BLaER1 treated with 17β-estradiol and CSF1 and Interleukin-3, amounts not matched to agents 10 nM and 100 nM (cell line): ENCODE data around the gene PPHLN1.

Source experiments
- H3K27ac ChIP-seq, 11 experiments: shearing (Covaris generic); formaldehyde crosslinking; 2 replicates each; pipeline ENCODE4 v1.8.1; 2022
- H3K27me3 ChIP-seq, 11 experiments: shearing (Covaris generic); formaldehyde crosslinking; 2 replicates each; pipeline ENCODE4 v1.8.1; 2022
- H3K36me3 ChIP-seq, 11 experiments: shearing (Covaris generic); formaldehyde crosslinking; 2 replicates each; pipeline ENCODE4 v1.8.1; 2022
- H3K4me1 ChIP-seq, 10 experiments: shearing (Covaris generic); formaldehyde crosslinking; 2 replicates each; pipeline ENCODE4 v1.8.1; 2022
- H3K4me2 ChIP-seq, 11 experiments: shearing (Covaris generic); formaldehyde crosslinking; 2 replicates each; pipeline ENCODE4 v1.8.1; 2022
- H3K4me3 ChIP-seq, 10 experiments: shearing (Covaris generic); formaldehyde crosslinking; 2 replicates each; pipeline ENCODE4 v1.8.1; 2022
- H3K9ac ChIP-seq, 11 experiments: shearing (Covaris generic); formaldehyde crosslinking; 2 replicates each; pipeline ENCODE4 v1.8.1; 2022
- H3K9me3 ChIP-seq, 11 experiments: shearing (Covaris generic); formaldehyde crosslinking; replicated peaks in 1 of 11; 2 replicates each; pipeline ENCODE4 v1.8.1; 2022
- H4K20me1 ChIP-seq, 11 experiments: shearing (Covaris generic); formaldehyde crosslinking; 2 replicates each; pipeline ENCODE4 v1.8.1; 2022
- Cebpa-rat ChIP-seq, 11 experiments: shearing (Covaris generic); IDR thresholded peaks; 2 replicates each; pipeline ENCODE4 v1.8.1; 2022

The PPHLN1 gene

GRCh38 chr12:42402821-42403411 is 76.9 kb downstream of the PPHLN1 start:
- no peaks in the 10 kb centered on the region for H3K4me1 ChIP-seq
- H3K27me3 ChIP-seq, result no peaks in the 10 kb centered on the region
- no peak overlapping the region for H3K4me2 ChIP-seq
- peaks cover 0 to 3% (median 0%) of the 10 kb centered on the region in 11 experiments; a peak in 1 of 22 replicates for H3K9me3 ChIP-seq
- no peak overlapping the region for H3K4me3 ChIP-seq
- no peak for TF ChIP-seq Cebpa-rat (IDR thresholded peaks at IDR 0.05)
- no peaks in the 10 kb centered on the region for H4K20me1 ChIP-seq
- H3K36me3 ChIP-seq, result peaks cover 60 to 100% (median 93%) of the 10 kb centered on the region in 11 experiments
- no peak overlapping the region for H3K27ac ChIP-seq
- no peak overlapping the region for H3K9ac ChIP-seq

DNA sequence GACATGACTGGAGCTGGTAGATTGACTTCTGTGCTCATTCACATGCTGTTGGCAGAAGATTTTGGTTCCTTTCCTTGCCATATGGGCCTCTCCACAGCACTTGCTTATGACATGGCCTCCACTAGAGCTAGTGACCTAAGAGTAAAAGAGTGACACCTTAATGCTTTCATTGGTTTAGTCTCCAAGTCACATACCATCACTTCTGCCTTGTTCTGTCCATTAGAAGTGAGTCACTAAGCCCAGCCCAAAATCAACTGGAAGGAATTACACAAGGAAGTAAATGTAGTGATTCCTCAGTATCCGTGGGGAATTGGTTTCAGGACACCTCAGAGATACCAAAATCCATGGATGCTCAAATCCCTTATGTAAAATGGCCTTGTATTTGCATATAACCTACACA is 81.3 kb downstream of the PPHLN1 start:
- H3K27me3 ChIP-seq, result no peaks in the 10 kb centered on the region
- H3K4me3 ChIP-seq, result no peak overlapping the region
- no peaks in the 10 kb centered on the region for H3K9me3 ChIP-seq
- H3K27ac ChIP-seq, result no peak overlapping the region
- no peaks in the 10 kb centered on the region for H3K4me1 ChIP-seq
- no peak for TF ChIP-seq Cebpa-rat (IDR thresholded peaks at IDR 0.05)
- H4K20me1 ChIP-seq, result no peaks in the 10 kb centered on the region
- H3K9ac ChIP-seq, result no peak overlapping the region
- peaks cover 34 to 79% (median 62%) of the 10 kb centered on the region in 11 experiments for H3K36me3 ChIP-seq
- H3K4me2 ChIP-seq, result no peak overlapping the region

DNA sequence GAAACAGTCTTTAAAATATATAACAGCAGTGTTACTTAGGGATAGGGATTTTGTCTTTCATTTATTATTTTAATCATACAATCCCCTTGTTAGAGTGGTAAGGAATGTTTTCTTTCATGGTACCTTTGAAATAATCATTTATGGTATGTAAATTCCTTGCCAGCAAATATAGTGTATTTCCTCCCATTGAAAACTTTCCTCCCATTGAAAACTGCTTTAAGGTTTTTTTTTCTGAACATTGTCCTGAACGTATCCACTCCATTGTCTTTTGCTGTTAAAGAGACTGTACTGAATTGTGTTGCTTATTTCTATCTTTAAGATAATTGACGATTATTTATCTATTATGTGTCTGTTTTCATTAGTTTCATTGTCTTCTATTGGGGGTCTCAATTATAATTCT is 83.5 kb downstream of the PPHLN1 start:
- Histone ChIP-seq H3K27ac (no peak overlapping the region), H3K9ac (no peak overlapping the region), H3K36me3 (peaks cover 39 to 76% (median 54%) of the 10 kb centered on the region in 11 experiments), H4K20me1 (peaks cover 0 to 6% (median 0%) of the 10 kb centered on the region in 11 experiments; a peak in 1 of 22 replicates), H3K27me3 (no peaks in the 10 kb centered on the region), H3K9me3 (no peaks in the 10 kb centered on the region), H3K4me1 (no peaks in the 10 kb centered on the region), H3K4me2 (no peak overlapping the region), H3K4me3 (no peak overlapping the region)
- no peak for TF ChIP-seq Cebpa-rat (IDR thresholded peaks at IDR 0.05)

DNA sequence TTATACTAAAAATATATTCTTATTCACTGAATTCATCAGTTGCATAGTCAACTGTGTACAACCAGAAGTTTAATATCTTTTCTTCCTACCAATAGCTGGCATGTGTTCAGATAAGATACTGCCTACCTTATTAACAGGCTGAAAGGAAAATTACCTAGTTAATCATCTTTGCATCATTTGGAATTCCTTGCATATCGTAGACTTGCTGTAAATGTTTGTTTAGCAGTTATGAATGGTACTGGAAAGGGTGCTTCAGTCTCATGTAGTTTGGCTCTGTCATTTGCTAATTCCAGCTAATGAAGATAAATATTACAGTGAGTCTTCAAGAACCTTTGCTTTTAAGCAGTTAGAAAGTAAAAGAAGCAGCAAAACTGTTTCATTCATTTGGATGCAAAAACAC is 84.4 kb downstream of the PPHLN1 start:
- H3K4me2 ChIP-seq, result no peak overlapping the region
- TF ChIP-seq Cebpa-rat (IDR thresholded peaks at IDR 0.05), result no peak
- H3K27ac ChIP-seq, result no peak overlapping the region
- no peaks in the 10 kb centered on the region for H3K9me3 ChIP-seq
- H4K20me1 ChIP-seq, result peaks cover 0 to 6% (median 0%) of the 10 kb centered on the region in 11 experiments; a peak in 1 of 22 replicates
- peaks cover 39 to 76% (median 46%) of the 10 kb centered on the region in 11 experiments for H3K36me3 ChIP-seq
- H3K27me3 ChIP-seq, result no peaks in the 10 kb centered on the region
- no peak overlapping the region for H3K9ac ChIP-seq
- no peak overlapping the region for H3K4me3 ChIP-seq
- H3K4me1 ChIP-seq, result no peaks in the 10 kb centered on the region

- H3K27ac ChIP-seq, result no peak overlapping the region
- H3K4me1 ChIP-seq, result peaks cover 0 to 16% (median 4%) of the 10 kb centered on the region in 10 experiments; a peak in 7 of 20 replicates
- H3K9me3 ChIP-seq, result no peaks in the 10 kb centered on the region
- peaks cover 11 to 42% (median 27%) of the 10 kb centered on the region in 11 experiments; a peak in 19 of 22 replicates for H3K36me3 ChIP-seq
- no peak for TF ChIP-seq Cebpa-rat (IDR thresholded peaks at IDR 0.05)
- H3K4me2 ChIP-seq, result peak overlapping the region in 2 of 11 experiments; percentile 16 to 21; a peak in 2 of 22 replicates
- H3K27me3 ChIP-seq, result no peaks in the 10 kb centered on the region
- no peak overlapping the region for H3K9ac ChIP-seq
- no peaks in the 10 kb centered on the region for H4K20me1 ChIP-seq
- H3K4me3 ChIP-seq, result no peak overlapping the region
These were observed 94.4 kb downstream of the PPHLN1 start for GRCh38 chr12:42420395-42420794.

DNA sequence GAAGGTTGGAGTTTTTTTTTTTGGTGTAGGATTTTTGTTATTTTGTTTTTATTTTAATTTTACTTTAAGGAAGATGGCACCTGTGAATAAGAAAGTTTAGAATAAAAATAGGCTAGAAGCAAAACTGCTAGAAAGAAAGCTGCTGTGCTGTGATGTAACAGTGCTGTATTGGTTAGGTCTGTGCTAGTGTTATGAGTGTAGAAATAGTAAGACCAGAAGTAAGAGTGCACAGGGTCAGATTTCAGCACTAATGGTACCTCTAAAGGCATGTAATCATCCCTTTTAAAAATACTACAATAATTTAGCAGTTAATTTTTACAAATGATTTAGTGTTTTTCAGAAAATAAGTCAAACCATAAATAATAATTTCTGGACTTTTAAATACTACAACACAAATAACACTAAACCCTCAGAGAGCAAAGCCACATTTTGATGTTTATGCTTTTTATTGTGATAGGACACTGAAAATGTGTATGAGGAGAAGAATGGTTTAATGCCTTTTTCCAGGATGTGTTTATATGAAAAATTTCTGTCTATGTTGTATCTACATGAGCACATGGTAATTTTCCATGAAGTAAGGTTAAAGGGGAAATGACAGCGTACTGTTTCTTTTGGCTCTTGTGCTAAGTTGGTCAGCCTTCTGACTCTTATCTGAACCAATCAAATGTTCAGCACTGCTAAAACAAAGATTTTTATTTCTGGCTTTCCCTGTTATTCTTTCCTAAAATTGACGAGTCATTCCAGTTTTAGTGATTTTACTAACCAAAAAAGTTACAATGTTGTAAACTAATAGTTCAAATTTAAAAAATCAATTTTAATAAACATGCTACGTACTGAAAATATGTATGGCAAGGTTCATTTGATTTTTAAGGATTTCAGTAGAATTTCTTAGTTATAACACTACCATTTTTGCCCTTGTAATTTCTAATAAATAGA is 96.1 kb downstream of the PPHLN1 start:
- Histone ChIP-seq H3K9ac (no peak overlapping the region), H3K27ac (no peak overlapping the region), H3K27me3 (no peaks in the 10 kb centered on the region), H3K36me3 (peaks cover 7 to 41% (median 22%) of the 10 kb centered on the region in 11 experiments; a peak in 19 of 22 replicates), H3K4me2 (no peak overlapping the region), H3K4me1 (peaks cover 0 to 24% (median 7%) of the 10 kb centered on the region in 10 experiments; a peak in 12 of 20 replicates), H4K20me1 (no peaks in the 10 kb centered on the region), H3K4me3 (no peak overlapping the region), H3K9me3 (no peaks in the 10 kb centered on the region)
- no peak for TF ChIP-seq Cebpa-rat (IDR thresholded peaks at IDR 0.05)

DNA sequence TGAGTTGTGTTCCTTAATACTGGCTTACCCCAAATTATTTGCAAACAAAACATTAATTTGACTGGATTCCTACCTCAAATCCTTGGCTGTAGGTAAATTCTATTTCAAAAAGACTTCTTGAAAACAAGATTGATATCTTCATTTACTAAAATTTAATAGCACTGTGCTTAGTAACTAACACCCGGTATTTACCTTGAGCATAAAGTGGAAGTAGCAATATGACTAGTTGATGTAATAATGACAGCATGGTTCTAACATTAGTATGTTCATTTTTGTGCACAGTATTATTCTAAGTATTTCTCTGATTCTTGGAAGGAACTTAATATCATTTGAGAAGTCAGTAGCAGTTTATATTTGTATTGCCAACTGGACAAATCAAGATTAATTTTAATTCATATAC is 96.8 kb downstream of the PPHLN1 start:
- Histone ChIP-seq H3K9me3 (no peaks in the 10 kb centered on the region), H4K20me1 (no peaks in the 10 kb centered on the region), H3K9ac (no peak overlapping the region), H3K27me3 (no peaks in the 10 kb centered on the region), H3K4me2 (no peak overlapping the region), H3K4me1 (peaks cover 0 to 24% (median 7%) of the 10 kb centered on the region in 10 experiments; a peak in 12 of 20 replicates), H3K4me3 (no peak overlapping the region), H3K27ac (no peak overlapping the region), H3K36me3 (peaks cover 13 to 48% (median 28%) of the 10 kb centered on the region in 11 experiments; a peak in 19 of 22 replicates)
- no peak for TF ChIP-seq Cebpa-rat (IDR thresholded peaks at IDR 0.05)

GRCh38 chr12:42426746-42427145 is 100.8 kb downstream of the PPHLN1 start:
- no peak for TF ChIP-seq Cebpa-rat (IDR thresholded peaks at IDR 0.05)
- H3K27ac ChIP-seq, result no peak overlapping the region
- H3K36me3 ChIP-seq, result peaks cover 20 to 76% (median 46%) of the 10 kb centered on the region in 11 experiments
- H3K4me2 ChIP-seq, result peak overlapping the region in 5 of 11 experiments; percentile 29 to 68 (median 46); a peak in 10 of 22 replicates
- H3K4me3 ChIP-seq, result no peak overlapping the region
- H4K20me1 ChIP-seq, result no peaks in the 10 kb centered on the region
- H3K9me3 ChIP-seq, result no peaks in the 10 kb centered on the region
- no peaks in the 10 kb centered on the region for H3K27me3 ChIP-seq
- peaks cover 0 to 22% (median 6%) of the 10 kb centered on the region in 10 experiments; a peak in 11 of 20 replicates for H3K4me1 ChIP-seq
- no peak overlapping the region for H3K9ac ChIP-seq

DNA sequence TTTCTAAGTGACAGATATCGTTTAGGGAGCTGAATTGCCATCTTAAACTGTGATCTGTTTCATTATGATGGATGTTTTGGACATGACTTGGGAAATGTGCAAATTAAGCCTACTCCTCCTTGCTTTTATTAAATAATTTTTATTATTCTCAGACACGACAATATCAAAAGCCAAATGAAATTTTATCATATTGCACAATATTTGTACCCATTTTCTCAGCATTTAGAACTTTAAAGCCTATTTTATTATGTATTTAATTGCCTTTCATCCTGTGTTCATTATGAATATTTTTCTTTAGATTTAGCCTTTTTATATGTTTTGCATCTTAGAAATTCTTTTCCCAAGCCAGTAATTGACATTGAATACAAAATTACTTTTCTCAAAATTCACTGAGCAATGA is 102.9 kb downstream of the PPHLN1 start:
- H3K27me3 ChIP-seq, result no peaks in the 10 kb centered on the region
- H3K36me3 ChIP-seq, result peaks cover 28 to 87% (median 55%) of the 10 kb centered on the region in 11 experiments
- H3K4me1 ChIP-seq, result peaks cover 0 to 14% (median 6%) of the 10 kb centered on the region in 10 experiments; a peak in 11 of 20 replicates
- H3K4me2 ChIP-seq, result no peak overlapping the region
- H3K27ac ChIP-seq, result no peak overlapping the region
- no peak for TF ChIP-seq Cebpa-rat (IDR thresholded peaks at IDR 0.05)
- no peaks in the 10 kb centered on the region for H4K20me1 ChIP-seq
- no peak overlapping the region for H3K4me3 ChIP-seq
- no peaks in the 10 kb centered on the region for H3K9me3 ChIP-seq
- H3K9ac ChIP-seq, result no peak overlapping the region
